GM18909 (cell line): ENCODE results near the gene ZNF592.

Source experiments
- ATAC-seq: cut with Tn5 transposase; IDR thresholded peaks from one replicate; pipeline ENCODE4 v1.9.1; 2021; ENCODE audit warnings: mild to moderate bottlenecking; ENCODE audit not compliant: unreplicated experiment, poor library complexity

ZNF592 gene

GRCh38 chr15:84800365-84800806 is 52.0 kb downstream of the ZNF592 start:
- ATAC-seq: no peak

GRCh38 chr15:84804005-84804900 is 55.9 kb downstream of the ZNF592 start:
- no peak for ATAC-seq

- no peak for ATAC-seq
These were observed 56.8 kb downstream of the ZNF592 start for GRCh38 chr15:84805221-84805620.

GRCh38 chr15:84807228-84807627 is 58.8 kb downstream of the ZNF592 start:
- no peak for ATAC-seq

GRCh38 chr15:84810073-84810840 is 61.9 kb downstream of the ZNF592 start:
- ATAC-seq: no peak

- no peak for ATAC-seq
These were observed 62.8 kb downstream of the ZNF592 start for GRCh38 chr15:84811151-84811550.

- ATAC-seq: no peak
These were observed 63.4 kb downstream of the ZNF592 start for GRCh38 chr15:84811828-84812227.

- no peak for ATAC-seq
These were observed 64.5 kb downstream of the ZNF592 start for GRCh38 chr15:84812842-84813241.

- no peak for ATAC-seq
These were observed 65.0 kb downstream of the ZNF592 start for GRCh38 chr15:84813435-84813834.

- no peak for ATAC-seq
These were observed 65.5 kb downstream of the ZNF592 start for GRCh38 chr15:84813931-84814330.

- no peak for ATAC-seq
These were observed 66.5 kb downstream of the ZNF592 start for GRCh38 chr15:84814916-84815315.

- ATAC-seq: no peak
These were observed 68.5 kb downstream of the ZNF592 start, which contains the start of gene ALPK3 for GRCh38 chr15:84816694-84817465. ALPK3 (plus strand) TSS chr15:84817356; CDS start chr15:84817453, 97 bp downstream.

GRCh38 chr15:84817466-84818081 is 69.2 kb downstream of the ZNF592 start:
- ATAC-seq: no peak

GRCh38 chr15:84818261-84819131 is 70.1 kb downstream of the ZNF592 start:
- no peak for ATAC-seq

GRCh38 chr15:84819291-84819768 is 70.9 kb downstream of the ZNF592 start:
- ATAC-seq: no peak

GRCh38 chr15:84819791-84820190 is 71.4 kb downstream of the ZNF592 start:
- no peak for ATAC-seq

GRCh38 chr15:84821501-84822021 is 73.2 kb downstream of the ZNF592 start:
- ATAC-seq: no peak

- no peak for ATAC-seq
These were observed 74.4 kb downstream of the ZNF592 start for GRCh38 chr15:84822653-84823281.
